Cardiac fibroblast (primary cell): ENCODE results near the gene PANK4.

ENCODE experiments used
- DNase-seq, 2 donors: peaks; one replicate each; pipeline versions ENCODE4 v3.0.0 to v3.0.0-alpha.2; 2010; ENCODE audit warnings: low read depth in 2 of 2
- H3K4me3 ChIP-seq, 2 donors: replicated peaks in 1 of 2; 1 replicate in 1 of 2; 2 replicates in 1 of 2; pipeline ENCODE4 v1.5.1; 2011; ENCODE audit warnings: low read depth in 2 of 2, low read length in 2 of 2, mild to moderate bottlenecking in 2 of 2, moderate library complexity in 1 of 2
- CTCF ChIP-seq: IDR thresholded peaks from one replicate; pipeline ENCODE4 v1.5.1; 2011; ENCODE audit warnings: low read depth, mild to moderate bottlenecking, low read length, inconsistent platforms

The PANK4 gene

GRCh38 chr1:2501041-2501819, 25.2 kb downstream of the PANK4 start:
- DNase-seq = no peak
- TF ChIP-seq CTCF = no peak

GRCh38 chr1:2499986-2500596, 26.3 kb downstream of the PANK4 start:
- no peak for DNase-seq
- no peak for TF ChIP-seq CTCF
- H3K4me3 ChIP-seq = no peak overlapping the region

More at GRCh38 chr1:2501041-2501819, 25.2 kb downstream of the PANK4 start:
- no peak overlapping the region for H3K4me3 ChIP-seq

- no peak for TF ChIP-seq CTCF
- H3K4me3 ChIP-seq = no peak overlapping the region
- no peak for DNase-seq
Observed at GRCh38 chr1:2499260-2499659, 27.1 kb downstream of the PANK4 start.

GRCh38 chr1:2498648-2499047, 27.7 kb downstream of the PANK4 start:
- no peak for DNase-seq
- no peak for TF ChIP-seq CTCF
- H3K4me3 ChIP-seq = no peak overlapping the region

GRCh38 chr1:2497891-2498290, 28.5 kb downstream of the PANK4 start:
- DNase-seq = no peak
- no peak for TF ChIP-seq CTCF
- H3K4me3 ChIP-seq = no peak overlapping the region

- no peak for DNase-seq
- H3K4me3 ChIP-seq = no peak overlapping the region
- no peak for TF ChIP-seq CTCF
Observed at GRCh38 chr1:2496746-2497145, 29.6 kb downstream of the PANK4 start.
